IPS-15b (cell line): Measurements from ENCODE around the gene FCRL2.

ENCODE experiments used
- H3K27me3 ChIP-seq: one replicate; pipeline ENCODE4 v1.6.1; 2013; ENCODE audit warnings: low read length; ENCODE audit not compliant: control insufficient read depth, insufficient read depth
- H3K36me3 ChIP-seq: one replicate; pipeline ENCODE4 v1.6.1; 2013; ENCODE audit warnings: low read length; ENCODE audit not compliant: control insufficient read depth, insufficient read depth
- H3K4me1 ChIP-seq: one replicate; pipeline ENCODE4 v1.6.1; 2013; ENCODE audit warnings: mild to moderate bottlenecking, low read length; ENCODE audit not compliant: control insufficient read depth, insufficient read depth
- H3K4me3 ChIP-seq: one replicate; pipeline ENCODE4 v1.5.1; 2013; ENCODE audit warnings: low read depth, low read length
- H3K9ac ChIP-seq: one replicate; pipeline ENCODE4 v1.6.1; 2013; ENCODE audit warnings: low read depth, mild to moderate bottlenecking, low read length
- H3K9me3 ChIP-seq: one replicate; pipeline ENCODE4 v1.6.1; 2013; ENCODE audit warnings: mild to moderate bottlenecking, low read length; ENCODE audit not compliant: control insufficient read depth, insufficient read depth

FCRL2 gene

GRCh38 chr1:157702308-157702825 is 74.6 kb downstream of the FCRL2 start:
- H3K36me3 ChIP-seq, result no peaks in the 10 kb centered on the region
- H3K9me3 ChIP-seq, result no peaks in the 10 kb centered on the region
- no peaks in the 10 kb centered on the region for H3K27me3 ChIP-seq
- no peak overlapping the region for H3K9ac ChIP-seq
- no peak overlapping the region for H3K4me3 ChIP-seq
- no peaks in the 10 kb centered on the region for H3K4me1 ChIP-seq

GRCh38 chr1:157700732-157701131 is 76.2 kb downstream of the FCRL2 start, which contains the start of gene FCRL3:
TSS of gene FCRL3 (minus strand) at chr1:157700769. CDS start at chr1:157700489, 280 bp downstream.
- Histone ChIP-seq H3K4me3 (no peak within 1 kb of the TSS), H3K9me3 (no peaks in the 10 kb centered on the region), H3K27me3 (no peaks in the 10 kb centered on the region), H3K9ac (no peak within 1 kb of the TSS), H3K36me3 (no peaks in the 10 kb centered on the region), H3K4me1 (no peaks in the 10 kb centered on the region)

DNA sequence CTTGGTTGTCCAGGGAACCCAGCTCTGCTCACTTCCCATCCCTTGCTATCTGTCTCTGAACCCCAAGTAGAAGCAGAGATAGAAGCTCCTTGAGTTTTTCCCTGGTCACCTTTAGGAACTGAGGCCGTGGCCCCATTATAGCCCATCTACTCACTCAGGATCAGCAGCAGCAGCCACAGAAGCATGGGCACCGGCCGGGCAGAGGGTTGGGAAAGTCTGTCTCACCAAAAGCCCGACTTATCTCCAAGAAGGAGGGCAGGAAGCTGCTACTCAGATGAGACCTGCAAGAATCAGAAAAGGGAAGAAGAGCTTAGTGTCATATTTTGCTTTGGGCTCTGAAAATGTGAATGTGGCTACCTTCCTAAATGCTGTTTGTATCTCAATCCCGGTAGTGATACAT is 76.6 kb downstream of the FCRL2 start:
- no peaks in the 10 kb centered on the region for H3K27me3 ChIP-seq
- H3K4me1 ChIP-seq, result no peaks in the 10 kb centered on the region
- no peaks in the 10 kb centered on the region for H3K9me3 ChIP-seq
- H3K36me3 ChIP-seq, result no peaks in the 10 kb centered on the region
- no peak overlapping the region for H3K4me3 ChIP-seq
- no peak overlapping the region for H3K9ac ChIP-seq

DNA sequence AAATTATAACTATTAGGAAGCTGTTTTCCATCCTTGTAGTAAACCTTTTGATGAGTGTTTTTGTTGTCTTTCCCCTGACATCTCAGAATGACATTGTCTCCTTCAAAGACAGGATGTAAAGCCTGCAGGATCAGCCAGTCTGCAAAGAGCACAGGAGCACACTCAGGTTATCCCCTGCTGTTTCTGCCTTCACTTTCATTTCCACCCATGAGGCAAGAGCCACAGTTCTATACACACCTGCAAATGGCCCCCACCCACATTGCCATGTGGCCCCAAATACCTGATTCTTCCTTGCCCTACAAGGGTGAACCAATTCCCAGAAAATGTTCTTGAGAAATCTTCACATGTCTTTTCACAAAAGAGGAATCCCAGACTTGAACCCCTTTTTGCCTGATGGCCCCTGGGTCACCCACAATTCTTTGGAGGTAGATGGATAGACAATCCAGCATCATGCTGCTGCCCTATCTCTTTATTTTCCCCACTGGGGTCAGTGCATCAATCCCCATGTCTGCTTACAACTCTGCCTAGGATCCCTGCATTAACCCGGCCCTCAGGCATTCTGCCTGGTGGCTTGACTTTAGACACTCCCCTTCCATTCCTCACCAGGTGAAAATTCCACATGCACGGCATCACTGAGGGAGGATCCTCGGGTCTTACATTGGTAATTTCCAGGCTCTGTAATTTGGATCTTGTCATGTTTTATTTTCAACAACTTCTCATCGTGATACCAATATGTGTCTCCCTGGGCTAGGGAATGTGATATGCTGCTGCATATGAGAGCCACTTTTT is 79.0 kb downstream of the FCRL2 start:
- Histone ChIP-seq H3K27me3 (no peaks in the 10 kb centered on the region), H3K4me3 (no peak overlapping the region), H3K4me1 (no peaks in the 10 kb centered on the region)

DNA sequence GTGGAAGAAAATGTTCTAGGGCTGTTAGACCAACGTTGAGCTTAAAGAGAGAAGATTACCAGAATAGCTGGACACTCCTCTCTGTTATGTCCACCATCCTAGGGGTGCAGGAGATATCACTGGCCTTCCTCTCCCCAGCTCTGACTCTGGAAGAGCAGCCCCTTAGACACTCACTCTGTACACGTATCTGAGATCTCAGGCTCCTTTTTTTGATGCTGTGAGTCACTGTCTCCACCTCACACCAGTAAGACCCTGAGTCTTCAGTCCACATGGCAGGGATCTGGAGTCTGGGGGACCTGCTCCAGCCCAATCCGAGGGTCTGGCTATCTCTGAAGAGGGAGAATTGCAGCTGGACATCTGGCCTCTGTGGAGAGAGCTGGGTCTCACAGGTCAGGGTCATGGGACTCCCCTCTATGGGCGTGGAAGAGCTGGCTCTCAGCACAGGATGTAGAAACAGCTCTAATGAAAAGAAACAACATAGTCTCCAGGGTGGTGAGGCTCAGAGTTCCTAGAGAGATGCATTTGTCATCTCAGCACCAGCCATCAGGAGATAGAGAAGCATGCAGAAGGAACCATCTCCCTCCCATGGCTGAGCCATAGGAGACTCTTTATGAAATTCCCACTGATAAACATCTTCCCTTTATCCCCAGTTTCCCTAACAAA is 79.8 kb downstream of the FCRL2 start:
- H3K9me3 ChIP-seq, result no peaks in the 10 kb centered on the region
- H3K4me1 ChIP-seq, result no peaks in the 10 kb centered on the region
- no peaks in the 10 kb centered on the region for H3K36me3 ChIP-seq
- no peak overlapping the region for H3K9ac ChIP-seq
- H3K27me3 ChIP-seq, result no peaks in the 10 kb centered on the region
- H3K4me3 ChIP-seq, result no peak overlapping the region

More for the DNA sequence above, 79.0 kb downstream of the FCRL2 start:
- H3K36me3 ChIP-seq, result no peaks in the 10 kb centered on the region
- no peak overlapping the region for H3K9ac ChIP-seq
- H3K9me3 ChIP-seq, result no peaks in the 10 kb centered on the region
